ENCODE data around the gene GCG.

The GCG gene

DNA sequence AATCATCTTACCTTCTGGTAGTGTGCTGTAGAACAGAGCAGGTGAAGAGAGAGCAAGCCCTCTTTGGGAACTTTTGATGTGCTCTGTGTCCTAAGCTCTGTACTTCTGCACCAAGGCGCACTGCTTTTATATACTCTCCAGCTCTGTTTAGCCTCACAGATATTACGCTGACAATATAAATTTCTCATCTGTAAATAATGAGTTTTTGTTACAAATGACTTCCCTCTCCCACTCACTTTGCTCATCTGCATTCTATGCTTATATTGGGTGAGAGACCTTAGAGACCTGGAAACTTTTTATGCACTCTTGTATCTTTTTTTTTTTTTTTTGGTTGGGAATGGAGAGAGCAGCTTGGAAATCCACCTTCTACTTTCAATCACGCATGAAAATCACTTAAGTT is at the start of gene GCG:
TSS of gene GCG (minus strand) at position 101 of the 400 bp plus-strand sequence. CDS start 3,069 bp downstream, outside the sequence.
- no peak for DNase-seq (ENCODE audit: low spot score)

DNA sequence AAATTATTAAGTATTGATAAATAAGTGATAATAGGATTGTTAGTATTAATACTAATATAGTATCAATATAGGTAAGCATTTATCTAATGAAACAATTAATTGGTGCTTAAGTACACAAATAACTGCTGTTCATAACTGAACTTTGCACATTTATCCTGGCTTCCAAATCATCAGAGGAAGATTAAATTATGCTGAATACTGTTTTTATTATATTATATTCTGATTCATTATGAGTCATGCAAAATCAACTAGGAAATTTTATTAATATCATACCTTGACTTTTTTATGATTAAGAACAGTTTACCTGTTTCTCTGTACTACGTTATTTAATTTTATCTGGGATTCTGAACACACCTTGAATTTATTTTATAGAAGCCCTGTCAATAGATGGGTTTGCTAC is 48.6 kb upstream of the GCG start:
- no peak for DNase-seq (ENCODE audit: low spot score)

DNA sequence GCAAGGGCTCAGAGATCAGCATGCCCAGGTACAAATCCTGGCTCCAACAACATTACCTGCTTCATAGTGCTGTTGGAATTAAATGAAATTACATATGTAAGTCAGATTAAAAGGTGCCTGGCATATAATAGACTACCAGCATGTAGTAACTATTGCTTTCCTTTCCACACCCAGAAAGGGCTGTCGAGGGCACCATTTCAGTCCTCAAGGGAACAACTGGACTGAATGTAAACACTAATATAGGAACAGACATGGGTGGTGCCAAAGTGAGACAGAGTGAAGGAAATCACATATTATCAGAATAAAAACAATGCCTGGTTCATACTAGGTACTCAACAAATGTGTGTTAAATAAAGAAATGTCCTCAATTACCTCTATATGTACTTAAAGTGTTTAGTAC is 47.9 kb upstream of the GCG start:
- no peak for DNase-seq (ENCODE audit: low spot score)

DNA sequence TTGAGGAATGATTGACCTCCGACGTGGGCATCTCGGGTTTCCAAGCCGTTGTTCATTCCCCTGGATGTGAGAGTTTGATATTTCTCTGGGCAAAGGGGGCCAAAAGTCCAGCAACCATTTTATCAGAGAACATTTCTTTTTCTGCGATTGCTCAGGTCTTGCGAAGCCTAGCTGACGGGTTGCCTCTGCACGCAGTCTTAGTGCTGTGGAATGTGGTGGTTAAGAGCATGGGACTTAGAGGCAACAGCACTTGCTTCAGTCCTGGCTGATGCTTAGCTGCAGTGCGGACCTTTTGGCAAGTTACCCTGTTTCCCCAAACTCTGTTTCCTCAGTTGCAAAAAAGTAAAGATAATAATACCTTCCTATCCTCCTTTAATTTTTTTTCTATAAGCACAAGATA is 46.2 kb upstream of the GCG start:
- no peak for DNase-seq (ENCODE audit: low spot score)

DNA sequence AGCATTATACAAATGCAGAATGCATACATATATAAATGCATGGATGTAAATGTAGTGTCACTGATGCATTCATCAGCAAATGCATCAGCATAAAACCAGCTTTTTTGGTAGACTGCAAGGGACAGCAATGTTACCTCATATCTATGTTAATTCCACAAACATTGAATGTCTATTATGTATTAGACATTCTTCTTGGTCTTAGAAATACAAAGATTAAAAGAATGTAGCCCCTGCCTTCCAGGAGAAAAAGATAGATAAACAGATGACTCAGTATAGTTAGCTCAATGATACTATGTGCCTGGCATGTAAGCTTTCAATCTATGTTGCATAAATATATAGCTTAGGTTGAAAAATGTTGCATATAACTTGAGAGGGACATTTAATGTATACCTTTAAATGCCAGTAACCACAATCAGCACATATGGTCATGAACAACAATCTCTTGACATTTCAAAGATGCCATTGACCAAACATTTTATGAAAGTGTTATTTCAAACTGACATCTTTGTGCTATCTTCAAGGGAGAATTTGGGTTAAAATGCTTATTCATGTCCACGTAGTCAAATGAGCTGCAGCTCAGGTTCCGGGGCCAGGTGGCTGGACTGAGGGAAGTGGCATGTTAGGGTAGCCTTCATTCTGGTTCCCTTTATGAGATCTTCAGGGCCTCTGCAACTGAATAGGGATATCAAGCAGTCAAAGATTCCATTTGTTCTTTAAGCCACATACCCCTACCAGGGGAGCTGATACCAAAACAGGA is 45.2 kb upstream of the GCG start:
- DNase-seq (ENCODE audit: low spot score) = no peak

DNA sequence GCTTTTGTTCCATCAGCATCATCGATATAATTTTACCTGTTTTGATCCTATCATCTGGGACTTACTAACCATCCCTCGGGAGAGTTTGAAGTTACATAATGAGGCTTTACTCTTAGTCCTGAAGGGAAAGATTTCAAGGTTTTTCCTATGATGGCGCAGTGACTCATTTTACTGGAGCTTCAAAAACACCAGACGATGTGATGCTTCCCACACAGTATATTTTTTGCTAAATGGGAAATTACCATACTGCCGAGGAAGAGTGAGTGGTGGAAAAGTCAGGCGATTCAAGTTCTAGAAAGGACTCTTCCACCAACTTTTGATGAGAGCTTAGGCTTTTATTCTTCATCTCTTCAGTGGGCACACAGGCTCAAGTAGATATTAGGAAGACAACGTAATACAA is 44.6 kb upstream of the GCG start:
- DNase-seq (ENCODE audit: low spot score) = no peak

DNA sequence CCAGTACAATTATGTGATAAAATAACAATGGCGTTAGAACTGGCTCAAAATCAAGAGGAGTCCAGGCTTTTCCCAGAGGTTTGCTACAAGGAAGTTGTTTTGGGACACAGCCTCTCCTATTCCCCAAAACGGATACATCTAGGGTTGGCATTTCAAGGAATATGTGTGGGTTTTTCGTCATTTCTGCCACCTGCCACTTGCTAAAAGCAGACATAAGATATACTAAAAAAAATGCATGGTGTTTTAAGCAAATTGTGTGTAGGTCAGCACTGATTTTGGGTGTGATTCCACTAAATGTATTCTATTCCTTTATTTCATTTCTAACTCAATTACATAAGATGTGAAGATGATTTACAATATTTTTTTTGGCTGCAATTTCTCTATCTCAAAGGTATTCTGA is 36.4 kb upstream of the GCG start:
- no peak for DNase-seq (ENCODE audit: low spot score)

DNA sequence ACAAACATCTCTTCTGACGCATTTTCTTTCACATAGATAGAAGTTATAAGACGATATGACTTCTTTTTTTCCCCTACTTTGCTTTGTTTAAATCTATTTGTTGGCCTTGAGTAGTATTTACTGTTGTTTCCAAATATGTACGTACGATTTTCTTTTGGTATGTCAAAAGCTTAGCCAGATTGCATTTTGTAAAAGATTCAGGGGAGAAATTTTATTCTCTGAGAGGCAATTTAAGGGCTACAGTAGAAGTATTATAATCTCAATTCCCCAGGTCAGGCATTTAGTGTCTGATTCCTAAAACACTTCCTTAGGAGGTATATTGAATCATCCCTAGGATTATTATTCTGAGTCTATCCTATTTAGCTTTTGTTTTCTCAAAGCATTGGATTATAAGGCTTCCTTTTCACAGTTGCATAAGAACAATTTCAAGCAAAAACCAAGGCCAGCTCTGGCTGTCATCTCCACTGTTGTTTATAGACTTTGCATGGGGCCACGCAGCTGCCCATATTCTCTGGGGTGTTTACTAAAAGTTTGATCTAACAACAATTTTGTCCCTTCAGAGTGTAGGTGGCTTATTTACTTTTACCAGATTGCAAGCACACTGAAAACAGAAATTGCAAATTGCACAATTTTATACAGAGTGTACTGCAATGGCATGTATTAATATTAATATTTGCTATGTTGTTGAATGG is 33.6 kb upstream of the GCG start:
- no peak for DNase-seq (ENCODE audit: low spot score)

DNA sequence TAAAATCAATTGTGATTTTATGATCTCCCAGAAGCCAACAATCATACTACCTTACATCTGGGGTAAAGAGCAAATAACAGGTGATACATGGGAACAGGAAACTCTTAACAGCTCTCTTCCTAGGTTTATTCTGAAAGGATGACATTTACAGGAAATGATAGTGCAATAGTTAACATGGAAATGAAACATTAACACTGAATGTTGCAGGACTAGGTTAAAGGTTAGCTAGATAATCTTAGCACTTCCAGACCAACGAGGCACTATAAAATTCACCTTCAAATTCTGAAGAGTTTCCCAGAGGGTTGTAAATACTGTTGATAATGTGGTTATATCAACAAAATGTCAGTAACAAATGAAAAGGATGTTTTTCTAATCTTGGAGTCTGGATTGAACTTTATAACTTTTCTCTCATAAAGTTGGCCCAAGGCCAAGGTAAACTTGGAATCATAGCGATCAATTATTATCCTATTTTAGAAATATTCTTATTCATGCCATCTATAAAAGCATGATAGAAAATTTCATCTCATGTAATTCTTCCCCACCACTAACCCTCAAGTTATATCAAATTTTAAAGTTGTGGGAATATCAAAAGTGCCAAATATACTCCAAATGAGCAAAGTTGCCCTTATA is 32.9 kb upstream of the GCG start:
- no peak for DNase-seq (ENCODE audit: low spot score)

DNA sequence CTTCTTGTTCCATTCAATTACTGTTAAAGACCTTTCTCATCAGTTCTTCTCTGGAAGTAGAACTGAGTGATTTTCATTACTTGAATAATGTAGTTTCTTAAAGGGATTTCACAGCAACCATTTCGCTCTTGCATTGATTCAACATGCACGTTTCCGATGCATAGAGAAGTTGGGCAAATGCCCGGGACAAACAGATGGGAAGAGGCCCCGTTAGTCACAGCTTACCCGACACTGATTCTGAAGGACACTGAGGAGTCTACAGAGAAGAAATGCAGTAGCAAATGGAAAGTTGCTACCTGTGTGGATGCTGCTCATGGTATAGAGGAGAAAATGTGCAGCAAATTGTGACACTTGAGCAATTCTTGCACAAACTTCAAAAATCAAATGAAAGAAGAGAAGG is 32.3 kb upstream of the GCG start:
- DNase-seq (ENCODE audit: low spot score) = peak; percentile 4

DNA sequence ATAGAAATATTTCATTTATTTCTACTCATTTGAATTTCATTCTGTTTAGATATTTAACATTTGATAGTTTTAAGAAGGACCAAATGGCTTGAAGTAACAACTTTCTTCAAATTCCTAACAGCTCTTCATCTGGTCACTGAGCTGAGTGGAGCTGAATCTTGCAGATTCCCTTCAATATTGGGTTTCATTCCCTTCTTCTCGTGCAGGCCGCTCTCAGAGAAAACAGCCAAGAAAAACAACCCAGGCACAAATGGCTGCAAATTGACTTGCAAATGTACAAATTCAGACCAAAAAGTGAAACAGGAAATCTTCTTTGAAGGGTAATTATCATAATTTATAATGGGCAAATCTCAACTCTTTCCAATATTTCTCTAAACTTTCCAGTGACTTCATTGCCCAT is 30.3 kb upstream of the GCG start:
- no peak for DNase-seq (ENCODE audit: low spot score)

DNA sequence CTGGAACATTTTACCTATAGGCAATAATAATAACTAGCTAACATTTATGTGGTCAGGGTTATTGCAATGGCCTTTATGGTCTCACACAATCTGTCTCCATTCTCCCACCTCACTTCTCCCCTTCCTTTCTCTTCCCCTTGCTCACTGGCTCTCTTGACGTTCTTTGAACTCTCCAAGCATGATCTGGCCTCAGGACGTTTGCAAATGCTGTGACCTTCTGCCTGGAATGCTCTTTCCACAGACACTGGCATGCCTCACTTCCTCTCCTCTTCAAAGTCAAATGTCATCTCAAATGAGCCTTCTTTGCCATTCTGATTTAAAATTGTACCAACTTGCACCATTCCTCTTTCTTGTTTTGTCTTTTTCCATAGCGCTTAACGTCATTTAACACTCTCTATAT is 25.3 kb upstream of the GCG start:
- no peak for DNase-seq (ENCODE audit: low spot score)

DNA sequence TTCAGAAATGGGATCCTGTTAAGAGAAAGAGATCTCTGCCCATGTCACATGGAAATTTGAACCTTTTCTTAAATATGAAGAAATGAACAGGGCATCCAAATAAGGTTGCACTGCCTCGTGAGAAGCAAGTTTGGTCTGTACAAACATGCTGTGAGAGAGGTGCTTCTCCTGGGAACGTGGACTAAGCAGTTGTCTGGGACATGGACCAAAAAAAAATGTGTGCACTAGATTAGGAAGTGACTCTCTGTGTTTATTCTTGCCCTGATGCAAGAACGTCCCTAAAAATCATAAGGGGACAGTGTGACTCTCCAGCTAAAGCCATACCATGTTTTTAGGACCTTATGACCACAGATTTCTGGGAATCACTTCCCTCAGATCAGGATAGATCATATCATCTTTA is 23.7 kb upstream of the GCG start:
- no peak for DNase-seq (ENCODE audit: low spot score)

DNA sequence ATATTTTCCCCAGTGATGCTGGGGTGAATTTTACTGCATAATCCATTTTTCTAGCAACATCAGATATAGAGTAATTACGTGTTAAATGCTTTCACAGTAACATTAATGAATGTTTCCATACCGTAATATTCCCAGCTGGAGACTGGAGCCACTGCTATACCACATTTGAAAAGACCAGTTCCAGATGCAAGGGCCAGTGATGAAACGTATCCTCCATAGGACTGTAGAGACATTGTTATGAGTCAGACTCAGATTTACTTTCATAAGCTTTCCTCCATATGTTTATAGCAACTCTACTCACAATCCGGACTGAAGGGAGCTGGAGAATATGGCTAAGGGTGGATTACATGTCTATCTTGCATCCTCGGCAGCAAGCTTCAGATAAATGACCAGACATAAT is 22.7 kb upstream of the GCG start:
- no peak for DNase-seq (ENCODE audit: low spot score)

DNA sequence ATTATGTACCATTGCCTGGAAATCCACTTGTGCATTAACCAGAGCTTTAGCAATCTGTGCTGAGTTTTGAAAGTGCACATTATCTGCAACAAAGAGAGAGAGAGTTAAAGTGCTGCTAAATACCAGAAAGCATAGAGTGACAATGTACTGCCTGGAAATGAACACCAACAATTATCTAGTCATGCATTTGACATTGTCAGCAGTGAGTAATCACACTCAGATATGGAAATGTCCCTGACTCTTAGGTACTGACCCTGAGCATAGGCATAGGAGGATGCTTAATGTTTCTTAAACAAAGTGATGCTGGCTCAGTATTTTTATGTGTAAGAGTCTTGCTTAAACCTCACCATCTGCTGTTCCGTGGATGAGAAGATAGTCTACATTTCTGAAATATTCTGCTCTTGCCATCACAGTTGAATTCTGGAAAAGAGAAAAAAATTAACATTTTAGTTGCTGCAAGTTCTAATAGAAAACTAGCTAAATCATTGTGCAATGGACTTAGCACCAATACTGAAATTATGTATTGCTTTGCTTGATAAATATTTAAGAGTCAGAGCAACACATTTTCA is 20.8 kb upstream of the GCG start:
- DNase-seq (ENCODE audit: low spot score) = no peak

DNA sequence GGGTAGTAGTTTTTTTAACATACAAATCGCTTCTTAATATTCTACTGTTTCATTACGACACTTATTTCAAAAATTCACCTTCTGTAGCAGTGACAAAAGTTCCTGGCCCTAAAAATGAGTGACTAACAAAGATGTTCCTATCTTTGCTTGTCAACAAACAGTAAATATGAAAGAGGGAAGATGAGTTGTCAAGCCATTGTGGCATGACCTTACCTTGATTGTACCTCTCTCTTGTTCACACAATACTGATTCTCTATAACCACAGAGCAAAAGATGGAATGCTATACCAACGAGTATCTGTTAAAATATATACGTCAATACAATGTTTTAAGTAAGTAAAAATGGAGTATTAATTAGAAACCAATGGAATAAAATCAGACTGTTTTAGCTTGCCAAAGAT is 14.7 kb upstream of the GCG start:
- no peak for DNase-seq (ENCODE audit: low spot score)

DNA sequence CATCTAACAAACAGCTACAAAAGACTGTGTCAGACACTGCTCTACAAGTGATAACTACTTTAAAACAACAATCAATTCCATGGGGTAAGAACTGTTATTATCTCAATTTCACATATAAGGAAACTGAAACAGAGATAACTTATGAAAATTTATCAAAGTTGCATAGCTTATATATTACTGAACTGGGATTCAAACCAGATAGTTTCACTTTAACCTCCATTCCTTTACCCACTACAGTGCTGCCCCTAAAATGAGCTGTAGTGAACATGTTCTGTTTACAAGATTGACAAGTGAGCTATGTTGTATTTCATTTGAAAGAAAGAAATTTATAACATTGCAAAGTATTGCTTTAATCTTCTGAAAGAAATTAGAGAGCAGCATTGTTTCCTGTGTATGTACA is 14.1 kb upstream of the GCG start:
- no peak for DNase-seq (ENCODE audit: low spot score)

DNA sequence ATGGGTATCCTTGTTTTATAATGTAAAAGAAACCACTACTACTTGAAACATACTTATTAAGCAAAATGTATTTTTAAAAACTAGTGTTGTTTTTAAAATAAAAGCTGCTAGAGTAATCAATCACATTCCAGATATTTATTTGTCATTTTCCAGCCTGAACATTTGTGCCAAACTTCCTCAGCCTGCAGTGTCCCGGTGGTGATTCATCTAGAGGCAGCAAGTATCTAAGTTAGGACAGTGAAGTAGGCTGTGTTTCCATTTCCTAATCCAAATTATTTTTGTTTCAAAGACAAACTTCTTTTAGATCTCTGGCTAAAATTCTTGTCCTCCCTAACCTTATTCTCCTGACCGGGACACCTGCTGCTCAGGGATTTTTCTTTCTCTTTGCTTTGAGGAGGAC is 12.8 kb upstream of the GCG start:
- DNase-seq (ENCODE audit: low spot score) = no peak

DNA sequence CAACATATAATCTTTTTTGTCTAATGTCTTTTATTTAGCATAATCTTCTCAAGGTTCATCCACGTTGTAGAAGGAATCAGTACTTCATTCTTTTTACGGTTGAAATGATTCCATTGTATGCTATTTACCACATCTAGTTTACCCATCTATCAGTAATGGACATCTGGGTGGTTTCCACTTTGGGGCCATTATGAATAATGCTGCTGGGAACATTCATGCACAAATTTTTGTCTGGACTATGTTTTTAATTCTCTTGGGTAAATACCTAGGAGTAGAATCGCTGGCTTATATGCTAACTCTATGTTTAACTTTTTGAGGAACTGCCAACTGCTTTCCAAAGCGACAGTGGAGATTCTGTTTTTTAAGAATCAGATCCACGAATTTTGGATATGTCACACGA is 7.4 kb upstream of the GCG start:
- DNase-seq (ENCODE audit: low spot score) = no peak

DNA sequence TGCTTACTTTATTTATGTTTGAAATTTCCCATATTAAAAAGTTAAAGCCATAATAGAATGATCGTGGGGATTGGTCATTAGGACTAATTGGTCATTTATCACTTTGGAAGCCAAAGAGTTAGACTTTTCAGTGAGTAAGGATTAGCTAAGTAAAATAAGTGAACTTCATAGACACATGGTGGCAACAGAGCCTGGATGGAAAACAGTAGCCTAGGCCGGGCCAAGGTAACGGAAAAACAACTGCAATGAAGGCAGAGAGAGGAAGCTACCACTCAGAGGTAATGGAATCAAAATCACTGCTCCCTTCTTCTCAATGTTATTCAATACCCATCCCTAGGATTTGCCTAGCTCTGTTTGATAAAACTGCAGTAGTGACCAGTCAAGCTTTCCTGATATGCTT is 4.1 kb upstream of the GCG start:
- DNase-seq (ENCODE audit: low spot score) = no peak

DNA sequence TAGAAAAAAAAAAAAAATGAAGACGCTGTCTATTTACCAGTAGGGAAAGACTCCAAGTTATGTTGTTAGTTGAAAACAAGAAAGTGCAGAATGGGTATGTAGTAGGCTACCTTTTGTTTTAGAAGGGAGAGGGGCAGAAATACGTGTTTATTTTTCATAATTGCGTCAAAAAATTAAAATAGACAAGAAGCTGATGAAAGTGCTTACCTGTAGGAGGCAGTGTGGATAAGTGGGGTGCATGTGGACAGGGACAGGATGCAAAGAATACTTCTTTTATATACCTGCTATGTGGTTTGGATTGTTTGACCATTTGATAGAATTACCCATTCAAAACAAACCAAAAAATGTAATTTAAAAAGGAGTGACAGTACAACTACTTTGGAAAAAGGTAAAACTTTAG is 3.0 kb upstream of the GCG start:
- no peak for DNase-seq (ENCODE audit: low spot score)

DNA sequence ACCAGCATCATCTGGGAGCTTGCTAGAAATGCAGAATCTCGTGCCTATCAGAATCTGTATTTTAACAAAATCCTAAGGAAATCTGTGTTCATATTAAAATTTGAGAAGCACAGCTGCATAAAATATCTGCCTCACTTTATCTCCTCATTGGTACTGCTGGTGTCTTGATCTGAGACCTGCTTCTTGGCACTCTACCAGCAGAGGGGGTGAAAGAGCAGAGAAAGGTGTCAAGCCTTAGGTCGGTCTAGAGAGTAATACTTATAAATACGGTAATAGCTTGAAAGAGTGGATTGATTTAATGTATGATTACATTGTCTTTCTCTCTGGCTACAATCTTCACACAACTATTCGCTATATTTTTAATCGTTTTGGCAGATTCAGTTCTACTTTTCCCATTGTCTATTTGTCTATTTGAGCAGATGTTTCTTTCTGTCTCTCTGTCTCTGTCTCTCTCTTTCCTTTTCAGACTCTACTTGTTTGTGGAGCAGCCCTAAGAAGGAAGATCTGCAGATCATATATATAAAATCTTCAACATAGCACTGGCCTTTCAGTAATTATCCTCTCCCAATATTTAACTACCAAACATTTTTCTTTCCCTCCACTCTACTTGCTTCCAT is 1.7 kb upstream of the GCG start:
- DNase-seq (ENCODE audit: low spot score) = peak; percentile 25

DNA sequence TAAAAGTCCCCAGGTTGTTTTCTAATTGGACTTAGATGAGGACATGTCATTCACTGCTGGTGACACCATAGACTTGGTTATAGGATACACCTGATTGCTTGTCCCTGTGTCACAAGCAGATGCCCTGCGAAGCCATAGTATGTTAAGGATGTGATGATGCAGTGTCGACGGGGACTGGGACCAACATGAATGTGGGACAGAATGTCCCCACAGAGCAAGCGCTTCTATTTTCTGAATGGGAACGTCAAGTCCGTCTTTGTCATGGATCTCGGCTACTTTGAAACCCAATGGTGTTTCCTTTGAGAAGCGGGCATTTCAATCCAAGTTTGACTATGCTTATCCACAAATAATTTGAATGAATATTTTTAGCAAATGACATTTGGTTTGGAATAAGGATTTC is 2.1 kb downstream of the GCG start:
- DNase-seq (ENCODE audit: low spot score) = no peak

All from cerebellar cortex (tissue), 1 donor.